Urinary bladder (tissue), 4 donors: ENCODE measurements around the gene NUDT21. TPM values are rescaled to one million over a fixed set of nuclear protein-coding genes. Genes with fewer than 3 reads are reported as not detected.

Experiments used
- DNase-seq: peaks from one replicate; pipeline ENCODE4 v3.0.0-alpha.2; 2015; ENCODE audit errors: extremely low spot score
- H3K27ac ChIP-seq: one replicate; pipeline ENCODE4 v1.5.1; 2013; ENCODE audit warnings: low read depth, mild to moderate bottlenecking, moderate library complexity
- H3K36me3 ChIP-seq: one replicate; pipeline ENCODE4 v1.6.1; 2013; ENCODE audit warnings: mild to moderate bottlenecking, moderate library complexity; ENCODE audit not compliant: insufficient read depth
- H3K4me1 ChIP-seq: one replicate; pipeline ENCODE4 v1.6.1; 2013; ENCODE audit warnings: mild to moderate bottlenecking, moderate library complexity; ENCODE audit not compliant: insufficient read depth
- H3K4me3 ChIP-seq: one replicate; pipeline ENCODE4 v1.5.1; 2013; ENCODE audit warnings: low read depth, low read length
- WGBS: extraction: QIAGEN DNeasy Blood & Tissue Kit; methylation state at CpG from one replicate; pipeline ENCODE4 v1.1.7; 2013; 5-methylcytosine and 5-hydroxymethylcytosine counted together
- polyA plus RNA-seq: library from polyadenylated mRNA; stranded (reverse); fragments of 200-250 nt; gene quantifications from one replicate; pipeline ENCODE4 v1.2.3, GENCODE V29; 2013
- total RNA-seq: library from RNA; depleted of rRNA; stranded (reverse); fragments of >200 nt; gene quantifications from one replicate; pipeline ENCODE4 v1.2.3, GENCODE V29; 2014
- donor health status: healthy with polysubstance abuse.
- donor health status: healthy.

The NUDT21 gene
- total and polyA plus RNA-seq, 2 donors = 47.3 to 144 TPM

DNA sequence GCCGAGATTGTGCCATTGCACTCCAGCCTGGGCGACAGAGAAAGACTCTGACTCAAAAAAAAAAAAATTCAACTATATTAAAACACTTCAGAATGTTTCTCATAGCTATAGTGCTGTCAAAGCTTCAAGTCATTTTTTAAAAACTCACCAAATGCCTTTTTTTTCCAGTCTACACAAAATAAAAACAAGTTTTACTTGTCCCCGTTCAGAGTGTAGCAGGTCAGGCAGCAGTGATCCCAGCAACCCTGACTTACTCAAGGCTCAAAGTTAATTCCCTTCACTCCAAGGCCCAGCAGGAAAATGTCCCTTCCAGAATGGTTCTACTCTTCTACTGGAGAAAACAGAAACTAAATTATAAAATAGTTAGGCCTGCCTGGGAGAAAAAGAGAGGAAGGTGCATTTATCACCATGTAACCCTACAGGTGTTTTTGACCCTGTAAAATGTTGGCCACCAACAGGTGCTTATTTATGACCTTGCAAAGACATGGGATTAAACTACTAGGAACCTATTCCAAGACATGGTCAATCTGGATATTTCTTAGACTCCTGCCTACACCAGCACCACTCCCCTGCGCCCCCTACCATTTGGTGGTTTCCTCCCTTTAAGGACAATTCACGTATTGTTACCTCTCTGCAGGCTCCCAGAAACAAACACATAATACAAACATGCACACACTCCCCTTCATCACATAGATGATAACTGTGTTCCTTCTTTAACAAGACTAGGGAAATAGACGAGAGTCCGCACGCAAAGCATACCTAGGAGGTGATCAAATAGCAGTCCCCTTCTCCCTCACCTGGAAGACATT lies 31.2 kb downstream of the NUDT21 start:
- Histone ChIP-seq H3K27ac (no peak overlapping the region), H3K36me3 (no peaks in the 10 kb centered on the region), H3K4me3 (no peak overlapping the region), H3K4me1 (peaks cover 2% of the 10 kb centered on the region)
- WGBS = 88% methylated on average over 8 of the region's 8 CpGs
- DNase-seq = no peak

DNA sequence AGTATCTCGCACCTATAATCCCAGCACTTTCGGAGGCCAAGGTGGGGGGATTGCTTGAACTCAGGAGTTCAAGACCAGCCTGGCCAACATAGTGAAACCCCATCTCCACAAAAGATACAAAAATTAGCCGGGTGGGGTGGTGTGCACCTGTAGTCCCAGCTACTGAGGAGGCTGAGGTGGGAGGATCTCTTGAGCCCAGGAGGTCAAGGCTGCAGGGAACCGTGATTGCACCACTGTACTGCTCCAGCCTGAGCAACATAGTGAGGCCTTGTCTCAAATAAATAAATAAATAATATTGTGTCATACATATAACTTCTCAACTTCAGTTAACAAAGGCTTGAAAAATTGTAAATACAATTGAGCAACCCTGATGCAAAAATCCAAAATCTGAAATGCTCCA lies 34.0 kb downstream of the NUDT21 start:
- Histone ChIP-seq H3K4me1 (peaks cover 2% of the 10 kb centered on the region), H3K27ac (no peak overlapping the region), H3K36me3 (no peaks in the 10 kb centered on the region), H3K4me3 (no peak overlapping the region)
- WGBS = 97% methylated on average over 4 of the region's 4 CpGs
- DNase-seq = no peak

DNA sequence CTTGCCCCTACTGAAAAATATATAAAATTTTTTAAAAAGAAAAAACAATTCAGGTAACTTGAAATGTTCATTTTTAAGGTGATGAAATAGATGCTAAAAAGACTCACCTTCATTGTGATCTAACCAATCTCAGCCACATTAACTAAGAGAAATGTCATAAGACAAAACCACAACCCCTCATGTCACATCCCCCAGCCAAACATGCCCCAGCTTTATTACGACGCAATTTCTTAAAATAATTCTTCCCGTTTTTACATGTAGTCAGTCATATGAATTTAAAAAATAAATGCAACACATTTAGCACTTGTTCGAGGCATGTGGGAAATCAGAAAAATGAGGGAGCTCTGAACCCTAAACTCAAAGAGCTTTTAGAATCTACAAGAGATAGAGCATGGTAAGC lies 35.3 kb downstream of the NUDT21 start:
- 85% methylated on average over 4 of the region's 4 CpGs for WGBS
- H3K27ac ChIP-seq = no peak overlapping the region
- H3K36me3 ChIP-seq = no peaks in the 10 kb centered on the region
- peaks cover 2% of the 10 kb centered on the region for H3K4me1 ChIP-seq
- no peak for DNase-seq
- no peak overlapping the region for H3K4me3 ChIP-seq

DNA sequence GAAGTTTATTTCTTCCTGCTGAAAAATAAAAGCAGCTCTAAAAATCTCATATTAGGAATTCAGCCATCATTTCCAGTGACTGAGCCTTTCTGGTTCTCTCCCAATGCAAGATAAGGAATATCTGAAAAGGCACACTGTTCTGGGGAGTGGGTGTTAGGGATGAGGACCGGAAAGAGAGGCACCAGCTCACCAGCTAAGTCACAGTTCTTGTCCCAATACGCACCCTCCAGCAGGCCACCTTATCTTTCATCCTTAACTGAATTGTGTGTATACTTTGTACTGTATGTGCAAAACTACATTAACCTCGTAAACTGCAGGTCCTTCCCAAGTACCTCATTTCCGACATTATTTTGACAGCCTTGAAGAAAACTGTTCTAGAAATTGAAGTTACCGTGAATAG lies 36.8 kb downstream of the NUDT21 start:
- H3K4me1 ChIP-seq = peaks cover 2% of the 10 kb centered on the region
- no peak overlapping the region for H3K4me3 ChIP-seq
- no peak for DNase-seq
- H3K36me3 ChIP-seq = no peaks in the 10 kb centered on the region
- WGBS = 67% methylated on average over 5 of the region's 5 CpGs
- no peak overlapping the region for H3K27ac ChIP-seq

DNA sequence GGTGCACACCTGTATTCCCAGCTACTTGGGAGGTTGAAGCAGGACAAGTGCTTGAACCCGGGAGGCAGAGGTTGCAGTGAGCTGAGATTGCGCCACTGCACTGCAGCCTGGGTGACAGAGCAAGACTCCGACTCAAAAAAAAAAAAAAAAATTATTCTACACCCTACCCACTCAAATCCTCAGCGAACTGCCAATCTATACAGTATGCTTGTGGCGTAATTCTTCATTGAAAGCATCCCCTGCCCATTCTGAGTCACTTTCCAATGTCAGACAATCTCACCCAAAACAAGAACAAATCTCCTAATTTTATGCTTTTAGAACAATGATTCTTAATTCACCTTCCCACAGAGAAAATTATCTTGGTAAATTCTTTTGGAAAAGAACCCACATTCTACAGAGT lies 37.8 kb downstream of the NUDT21 start:
- Histone ChIP-seq H3K4me3 (no peak overlapping the region), H3K36me3 (no peaks in the 10 kb centered on the region), H3K27ac (no peak overlapping the region), H3K4me1 (peaks cover 2% of the 10 kb centered on the region)
- 87% methylated on average over 5 of the region's 5 CpGs for WGBS
- DNase-seq = no peak

DNA sequence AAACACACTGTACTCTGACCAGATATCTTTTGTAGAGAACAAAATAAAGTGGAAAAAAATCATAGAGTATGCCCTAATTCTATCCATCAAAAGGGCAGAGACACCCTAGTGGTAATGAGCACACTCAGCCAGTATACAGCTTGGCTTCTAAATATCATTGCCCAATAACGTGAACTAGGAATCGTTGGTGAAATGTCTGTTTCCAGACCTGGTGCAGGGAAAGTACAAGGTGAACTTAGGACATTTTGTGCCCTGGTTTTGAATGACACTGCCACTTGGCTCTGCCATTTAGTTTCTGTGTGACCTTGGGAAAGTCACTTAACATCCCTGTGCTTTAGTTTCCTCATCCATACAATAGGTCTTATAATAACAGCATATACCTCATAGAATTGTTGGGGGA lies 39.5 kb downstream of the NUDT21 start:
- Histone ChIP-seq H3K36me3 (no peaks in the 10 kb centered on the region), H3K4me3 (no peak overlapping the region), H3K4me1 (peaks cover 2% of the 10 kb centered on the region), H3K27ac (no peak overlapping the region)
- WGBS = 98% methylated on average over 2 of the region's 2 CpGs
- DNase-seq = no peak

DNA sequence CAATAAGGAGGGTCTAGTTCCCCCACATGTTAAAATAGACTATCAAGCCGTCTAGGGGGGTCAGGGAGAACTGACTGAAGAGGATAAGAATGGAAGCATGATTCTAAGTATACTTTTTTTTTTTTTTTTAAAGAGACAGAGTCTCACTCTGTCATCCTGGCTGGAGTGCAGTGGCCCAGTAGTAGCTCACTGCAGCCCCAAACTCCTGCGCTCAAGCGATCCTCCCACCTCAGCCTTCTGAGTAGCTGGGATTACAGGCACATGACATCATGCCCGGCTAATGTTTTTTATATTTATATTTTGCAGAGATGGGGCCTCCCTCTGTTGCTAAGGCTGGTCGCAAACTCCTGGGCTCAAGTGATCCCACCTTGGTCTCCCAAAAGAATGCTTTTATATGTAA lies 40.0 kb downstream of the NUDT21 start:
- Histone ChIP-seq H3K27ac (no peak overlapping the region), H3K36me3 (no peaks in the 10 kb centered on the region)
- WGBS = 80% methylated on average over 5 of the region's 5 CpGs

DNA sequence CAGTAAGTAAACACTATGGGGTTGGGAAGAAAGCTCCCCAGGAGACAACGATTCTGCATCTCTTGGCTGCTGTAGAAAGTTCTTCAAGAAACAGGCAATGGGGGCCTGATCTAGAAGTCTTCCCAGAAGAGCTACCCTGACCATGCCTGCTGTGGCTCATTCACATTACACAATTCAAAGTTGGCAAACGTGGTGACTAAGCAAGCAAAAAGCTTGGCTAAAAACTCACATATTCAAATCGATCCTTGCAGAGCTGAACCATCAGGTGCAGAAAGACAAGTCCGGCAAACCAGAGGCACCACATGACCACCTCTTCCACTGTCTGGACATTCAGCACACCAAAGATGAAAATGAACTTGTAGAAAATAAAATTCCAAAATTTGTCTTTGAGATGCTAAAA lies 41.9 kb downstream of the NUDT21 start:
- Histone ChIP-seq H3K27ac (peak overlapping the region; percentile 32), H3K4me3 (no peak overlapping the region), H3K36me3 (peaks cover 2% of the 10 kb centered on the region), H3K4me1 (no peaks in the 10 kb centered on the region)
- DNase-seq = no peak
- 79% methylated on average over 4 of the region's 4 CpGs for WGBS

More for the DNA sequence above, 40.0 kb downstream of the NUDT21 start:
- DNase-seq = no peak
- Histone ChIP-seq H3K4me3 (no peak overlapping the region), H3K4me1 (peaks cover 2% of the 10 kb centered on the region)

DNA sequence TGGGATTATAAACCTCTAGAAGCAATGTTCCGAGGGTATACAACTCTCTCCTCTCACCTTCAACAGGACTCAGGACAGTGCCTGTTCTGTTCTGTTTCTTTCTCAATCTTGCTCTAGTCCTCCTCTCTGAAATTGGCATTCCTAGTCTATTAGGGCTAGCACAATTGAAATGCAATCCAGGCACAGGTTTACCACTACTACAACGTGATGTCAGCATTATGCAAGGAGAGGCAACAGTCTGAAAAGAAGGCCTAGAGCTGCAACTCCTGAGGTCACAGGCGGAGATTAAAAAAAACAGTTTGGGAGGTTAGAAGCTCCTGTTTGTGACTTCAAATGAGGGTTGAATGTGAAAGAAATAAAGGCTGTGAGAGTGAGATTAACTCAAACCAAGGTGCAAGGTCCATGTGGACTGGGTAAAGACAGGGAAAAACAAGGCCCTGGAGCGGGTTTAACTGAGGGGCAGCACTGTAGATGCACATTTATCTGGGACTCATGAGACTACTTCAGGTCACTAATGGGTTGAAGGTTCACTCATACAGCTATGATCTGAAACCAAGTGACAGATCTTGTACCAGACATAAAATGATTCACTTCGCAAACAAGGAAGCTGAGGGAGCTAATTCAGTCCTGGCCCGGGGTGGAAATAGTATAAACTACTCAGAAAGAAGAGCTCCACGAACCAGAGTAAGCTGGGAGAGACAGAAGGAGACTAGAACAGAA lies 42.6 kb downstream of the NUDT21 start:
- Histone ChIP-seq H3K36me3 (peaks cover 2% of the 10 kb centered on the region), H3K4me3 (no peak overlapping the region), H3K27ac (no peak overlapping the region), H3K4me1 (no peaks in the 10 kb centered on the region)
- WGBS = 82% methylated on average over 7 of the region's 7 CpGs
- no peak for DNase-seq

DNA sequence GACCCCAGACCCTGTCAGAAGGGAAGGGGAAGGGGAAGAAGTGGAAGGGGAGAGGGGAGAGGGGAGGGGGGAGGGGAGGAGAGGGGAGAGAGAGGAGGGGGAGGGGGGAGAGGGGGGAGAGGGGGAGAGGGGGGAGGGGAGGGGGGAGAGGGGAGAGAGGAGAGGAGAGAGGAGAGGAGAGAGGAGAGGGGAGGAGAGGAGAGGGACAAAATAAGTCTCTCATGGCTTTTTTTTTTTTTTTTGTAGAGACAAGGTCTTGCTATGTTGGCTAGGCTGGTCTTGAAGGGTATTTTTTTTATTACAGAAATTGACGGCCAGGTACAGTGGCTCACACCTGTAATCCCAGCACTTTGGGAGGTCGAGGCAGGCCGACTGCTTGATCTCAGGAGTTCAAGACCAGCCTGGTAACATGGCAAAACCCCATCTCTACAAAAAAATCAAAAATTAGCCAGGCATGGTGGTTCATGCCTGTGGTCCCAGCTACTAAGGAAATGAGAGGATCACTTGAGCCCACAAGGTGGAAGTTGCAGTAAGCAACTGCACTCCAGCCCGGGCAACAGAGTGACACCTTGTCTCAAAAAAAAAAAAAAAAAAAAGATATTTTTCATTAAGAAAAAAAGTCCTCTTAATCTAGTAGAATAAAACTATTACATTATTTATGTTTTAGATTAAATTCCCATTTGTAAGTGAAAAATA lies 45.0 kb downstream of the NUDT21 start:
- no peak for DNase-seq
- Histone ChIP-seq H3K4me3 (no peak overlapping the region), H3K4me1 (no peaks in the 10 kb centered on the region), H3K36me3 (peaks cover 3% of the 10 kb centered on the region), H3K27ac (no peak overlapping the region)
- 79% methylated on average over 4 of the region's 4 CpGs for WGBS

DNA sequence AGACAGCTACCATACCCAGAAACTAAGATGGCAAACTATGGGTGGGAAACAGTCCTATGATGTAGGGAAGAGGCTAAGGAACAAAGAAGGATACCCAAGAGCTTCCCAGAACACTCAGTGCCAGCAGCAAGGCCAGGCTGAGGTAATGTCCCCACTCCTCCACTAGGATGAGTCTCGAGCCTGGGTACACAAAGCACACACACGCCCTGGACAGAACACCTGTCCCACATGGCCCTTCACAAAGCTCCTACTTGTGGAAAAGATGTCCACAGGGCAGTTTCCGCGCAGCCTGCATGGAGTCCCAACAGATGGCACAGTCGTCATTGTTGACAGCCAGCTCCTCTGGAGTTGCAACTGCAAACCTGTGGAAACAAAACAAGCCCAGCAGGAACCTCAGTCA lies 49.6 kb downstream of the NUDT21 start:
- 92% methylated on average over 5 of the region's 5 CpGs for WGBS
- no peak for DNase-seq
- Histone ChIP-seq H3K27ac (no peak overlapping the region), H3K36me3 (peaks cover 8% of the 10 kb centered on the region), H3K4me1 (no peaks in the 10 kb centered on the region), H3K4me3 (no peak overlapping the region)

DNA sequence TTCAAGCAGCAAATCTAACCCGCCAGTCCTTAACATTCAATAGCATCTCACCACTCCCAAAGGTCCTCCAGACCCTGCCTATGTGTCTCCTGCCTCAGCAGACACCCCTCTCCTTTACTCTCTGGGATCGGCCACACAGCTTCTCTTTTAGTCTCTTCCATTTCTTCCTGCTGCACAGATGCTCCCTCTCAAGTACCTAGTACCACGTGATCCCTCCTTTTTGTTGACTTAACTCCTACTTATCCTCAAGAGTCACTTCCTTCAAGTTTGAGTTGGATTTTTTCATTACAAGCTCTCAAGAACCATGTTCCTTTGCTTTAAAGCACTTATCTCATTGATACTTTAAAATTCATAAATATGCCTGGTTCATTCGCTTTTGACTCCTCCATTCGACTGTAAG lies 50.7 kb downstream of the NUDT21 start:
- H3K4me1 ChIP-seq = no peaks in the 10 kb centered on the region
- H3K4me3 ChIP-seq = no peak overlapping the region
- peaks cover 8% of the 10 kb centered on the region for H3K36me3 ChIP-seq
- H3K27ac ChIP-seq = no peak overlapping the region
- no peak for DNase-seq
- 72% methylated on average over 5 of the region's 5 CpGs for WGBS

DNA sequence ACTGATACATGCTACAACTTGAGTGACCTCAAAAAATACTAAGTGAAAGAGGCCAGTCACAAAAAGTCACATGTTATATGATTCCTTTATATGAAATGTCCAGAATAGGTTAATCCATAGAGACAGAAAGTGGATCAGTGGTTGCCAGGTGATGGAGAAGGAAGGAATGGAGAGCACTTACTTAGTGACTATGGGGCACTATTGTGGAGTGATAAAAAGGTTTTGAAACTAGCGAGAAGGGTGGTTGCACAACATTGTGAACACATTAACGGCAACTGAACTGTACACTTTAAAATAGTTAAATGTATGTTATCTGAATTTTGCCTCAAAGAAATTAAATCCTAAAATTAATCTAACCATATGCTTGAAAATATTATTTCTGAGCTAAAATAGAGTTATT lies 51.6 kb downstream of the NUDT21 start:
- no peak overlapping the region for H3K27ac ChIP-seq
- no peaks in the 10 kb centered on the region for H3K4me1 ChIP-seq
- no peak overlapping the region for H3K4me3 ChIP-seq
- WGBS = 89% methylated on average over 2 of the region's 2 CpGs
- H3K36me3 ChIP-seq = peaks cover 5% of the 10 kb centered on the region
- no peak for DNase-seq

DNA sequence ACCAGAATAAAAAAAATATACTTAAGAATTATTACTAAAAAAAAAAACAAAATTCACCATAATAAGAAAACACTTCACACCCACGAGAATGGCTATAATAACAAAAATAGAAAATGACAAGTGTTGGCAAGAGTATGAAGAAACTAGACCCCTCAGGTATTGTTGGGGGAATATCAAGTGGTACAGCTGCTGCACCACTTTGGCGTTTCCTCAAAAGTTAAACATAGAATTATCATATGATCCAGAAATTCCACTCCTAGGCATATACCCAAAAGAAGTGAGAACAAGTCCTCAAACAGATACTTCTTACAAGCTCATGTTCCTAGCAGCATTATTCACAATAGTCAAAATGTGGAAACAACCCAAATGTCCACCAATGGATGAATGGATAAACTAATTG lies 52.1 kb downstream of the NUDT21 start:
- 71% methylated on average over 2 of the region's 2 CpGs for WGBS
- Histone ChIP-seq H3K27ac (no peak overlapping the region), H3K36me3 (peaks cover 5% of the 10 kb centered on the region)

More for the DNA sequence above, 52.1 kb downstream of the NUDT21 start:
- Histone ChIP-seq H3K4me3 (no peak overlapping the region), H3K4me1 (no peaks in the 10 kb centered on the region)
- no peak for DNase-seq
